T-helper 9 cell (primary cell): ENCODE measurements around the gene GRB10.

Experiments used
- DNase-seq: peaks from one replicate; pipeline ENCODE4 v3.0.0-alpha.2; 2020

GRB10 gene

DNA sequence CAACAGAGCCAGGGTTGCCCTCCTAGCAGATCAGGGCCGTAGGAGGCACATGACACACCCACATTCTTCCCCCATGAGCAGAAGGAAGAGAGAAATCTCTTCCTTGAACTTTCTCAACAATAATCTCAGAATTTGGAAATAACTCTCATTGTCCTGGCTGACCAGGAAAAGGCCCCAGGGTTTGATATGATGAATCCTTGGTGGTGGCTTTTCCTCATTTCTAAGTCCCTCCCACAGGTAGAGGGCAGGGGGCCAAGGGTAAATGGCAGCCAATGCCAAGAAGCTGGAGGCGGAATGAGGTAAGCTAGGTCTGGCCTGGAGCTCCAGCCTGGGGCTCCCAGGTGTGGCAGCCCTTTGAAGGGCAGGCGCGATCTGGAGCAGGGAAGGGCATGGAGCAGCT lies 67.8 kb downstream of the GRB10 start:
- DNase-seq: no peak

- DNase-seq: no peak
These were observed 69.4 kb downstream of the GRB10 start for GRCh38 chr7:50713123-50713965.

DNA sequence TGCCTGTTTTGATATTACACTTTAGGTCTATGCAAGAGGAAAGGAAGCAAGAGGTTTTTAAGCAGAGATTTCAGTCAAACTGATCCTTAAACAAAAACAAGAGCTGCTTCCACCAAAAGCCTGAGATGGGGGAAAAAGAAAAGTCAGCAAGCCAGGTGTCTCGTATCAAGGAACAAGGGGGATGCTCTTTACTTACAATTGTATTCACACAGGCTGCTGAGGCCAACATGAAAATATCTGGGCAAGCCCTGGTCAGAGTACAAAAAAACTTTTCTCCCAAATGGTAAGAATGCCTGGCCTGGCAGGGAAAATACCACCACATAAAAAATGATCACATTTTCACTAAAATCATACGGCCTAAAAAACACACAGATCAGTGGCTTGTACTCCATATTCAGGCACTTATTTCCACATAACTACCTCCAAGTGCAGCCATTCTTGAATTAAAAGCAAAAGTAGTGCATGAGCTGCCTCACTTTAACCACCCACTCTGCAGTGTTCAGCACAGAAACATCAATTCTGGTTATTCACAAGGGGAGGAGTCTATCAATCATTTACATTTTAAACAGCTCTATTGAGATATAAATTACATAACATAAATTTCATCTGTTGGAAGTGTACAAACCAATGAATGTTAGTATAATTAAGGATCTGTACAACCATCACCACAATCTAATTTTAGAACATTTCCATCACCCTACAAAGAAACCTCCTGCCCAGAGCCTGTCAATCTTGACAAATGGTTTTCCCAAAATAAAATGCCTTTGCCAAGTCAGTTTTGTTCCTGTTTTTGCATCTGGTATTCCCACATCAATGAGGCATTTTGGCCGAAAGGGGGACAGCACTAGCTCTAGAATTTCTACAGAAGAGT lies 70.2 kb downstream of the GRB10 start:
- no peak for DNase-seq

- no peak for DNase-seq
These were observed 71.2 kb downstream of the GRB10 start for GRCh38 chr7:50711271-50712175.

DNA sequence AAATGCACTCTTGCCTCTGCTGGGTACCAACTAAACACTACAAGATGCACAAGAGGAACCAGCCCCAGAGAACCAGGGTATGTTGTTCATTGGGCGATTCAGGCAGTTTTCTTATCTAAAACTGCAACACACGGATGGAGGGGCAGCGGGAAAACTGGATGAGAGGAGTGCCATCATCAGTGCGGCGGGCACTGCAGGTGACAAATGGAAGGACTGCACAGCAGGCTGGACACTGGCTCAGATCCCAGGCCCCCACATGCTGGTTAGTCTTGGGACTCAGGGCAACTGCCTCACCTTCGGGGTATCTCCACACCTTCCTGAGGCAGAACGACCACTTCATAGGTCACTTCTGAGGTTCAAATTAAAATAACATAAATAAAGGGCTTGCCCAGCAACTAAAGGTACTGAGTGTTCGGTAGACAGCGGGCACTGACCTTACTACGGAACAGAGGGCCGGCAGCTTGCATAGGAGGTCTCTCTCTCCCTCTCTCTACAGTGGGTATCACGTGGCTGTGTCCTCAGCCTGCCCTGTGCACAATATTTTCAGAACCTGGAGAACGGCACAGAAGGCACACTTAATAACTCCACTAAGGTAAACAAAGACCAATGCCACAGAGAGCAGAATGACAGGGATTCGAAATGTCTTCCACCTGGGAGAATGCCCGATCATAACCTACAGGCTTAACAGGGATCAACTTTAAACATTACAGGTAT lies 72.1 kb downstream of the GRB10 start:
- no peak for DNase-seq

DNA sequence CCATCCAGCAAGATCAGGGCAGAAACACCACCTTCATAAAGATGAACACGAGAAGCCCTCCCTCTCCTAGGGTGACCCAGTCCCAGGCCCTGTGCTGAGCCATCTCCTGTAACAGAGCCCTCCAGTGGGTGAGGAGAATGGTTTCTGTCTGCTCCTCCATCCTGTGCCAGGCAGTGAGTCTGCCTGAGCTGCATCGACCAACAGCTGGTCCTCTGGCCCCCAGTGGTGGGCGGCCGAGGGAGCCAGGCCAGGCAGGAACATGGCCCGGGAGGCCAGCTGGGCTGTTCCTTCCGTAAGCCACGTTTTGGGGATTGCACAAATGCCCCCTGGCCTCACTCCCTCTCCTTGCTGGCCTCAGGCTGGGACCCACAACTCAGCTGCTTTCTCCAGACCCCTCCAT lies 73.5 kb downstream of the GRB10 start:
- no peak for DNase-seq

GRCh38 chr7:50707236-50708006 lies 75.3 kb downstream of the GRB10 start:
- DNase-seq: no peak

GRCh38 chr7:50706469-50706937 lies 76.2 kb downstream of the GRB10 start:
- DNase-seq: no peak

DNA sequence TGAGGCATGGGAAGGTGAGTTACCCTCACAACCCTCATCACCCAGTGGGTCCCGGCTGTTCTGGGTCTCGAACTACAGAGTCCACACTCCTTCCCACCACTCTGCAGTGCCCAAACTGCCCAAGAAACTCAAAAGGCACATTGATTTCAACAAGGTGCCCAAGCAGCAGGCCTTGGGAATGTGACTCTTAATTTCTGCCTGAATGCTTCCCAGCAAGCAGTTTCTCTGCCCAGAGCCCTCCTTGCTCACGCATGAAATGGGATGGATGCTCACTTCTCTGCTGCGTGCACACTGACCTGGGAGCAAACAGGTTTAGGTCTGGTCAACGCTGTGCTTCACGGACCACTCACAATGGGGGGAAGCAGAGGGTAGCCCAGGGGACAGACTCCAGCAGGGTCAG lies 77.9 kb downstream of the GRB10 start:
- DNase-seq: no peak

- no peak for DNase-seq
These were observed 79.0 kb downstream of the GRB10 start for GRCh38 chr7:50703654-50704053.

- no peak for DNase-seq
These were observed 83.6 kb downstream of the GRB10 start for GRCh38 chr7:50699143-50699542.

DNA sequence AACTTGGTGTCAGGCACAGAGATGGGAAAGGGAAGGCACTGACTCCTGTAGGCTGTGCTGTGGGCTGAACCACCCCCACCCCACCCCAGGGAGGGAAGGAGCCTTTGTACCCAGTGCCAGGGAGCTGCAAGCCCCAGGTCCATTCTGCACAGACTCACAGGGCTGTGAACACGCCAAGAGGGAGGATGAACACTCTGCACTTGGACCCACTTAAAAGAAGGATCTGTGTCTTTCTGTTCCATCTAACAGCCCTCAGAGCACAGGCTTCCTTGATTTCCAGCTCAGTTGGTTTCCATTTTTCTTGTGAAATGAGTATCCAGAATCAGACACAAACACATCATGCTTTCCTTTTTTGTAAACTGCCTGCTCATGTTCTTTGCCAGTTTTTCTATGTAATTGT lies 84.9 kb downstream of the GRB10 start:
- DNase-seq: no peak

GRCh38 chr7:50696810-50697582 lies 85.7 kb downstream of the GRB10 start:
- no peak for DNase-seq

GRCh38 chr7:50695026-50695425 lies 87.7 kb downstream of the GRB10 start:
- DNase-seq: no peak

- no peak for DNase-seq
These were observed 89.1 kb downstream of the GRB10 start for GRCh38 chr7:50693455-50694130.

DNA sequence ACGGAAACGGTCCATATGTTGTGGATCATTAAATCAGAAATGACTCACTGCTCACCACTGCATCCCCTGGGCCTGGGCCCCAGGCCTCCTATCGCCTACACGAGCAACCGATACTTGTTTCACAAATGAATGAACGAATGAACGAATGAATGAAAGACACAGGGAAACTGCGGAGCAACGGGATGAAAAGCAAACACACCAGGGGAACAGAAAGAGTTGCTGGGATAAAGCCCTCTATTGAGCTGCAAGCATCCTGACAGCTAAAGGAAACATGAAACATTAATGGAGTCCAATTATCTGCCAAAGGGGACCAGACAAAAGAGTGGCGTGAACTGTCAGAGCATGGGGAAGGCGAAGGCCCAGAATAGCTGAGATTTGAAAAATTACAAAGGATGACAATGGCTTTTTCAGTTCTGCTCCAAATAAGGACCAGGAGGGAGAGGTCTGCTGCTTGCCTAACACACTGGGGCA lies 92.1 kb downstream of the GRB10 start:
- no peak for DNase-seq

DNA sequence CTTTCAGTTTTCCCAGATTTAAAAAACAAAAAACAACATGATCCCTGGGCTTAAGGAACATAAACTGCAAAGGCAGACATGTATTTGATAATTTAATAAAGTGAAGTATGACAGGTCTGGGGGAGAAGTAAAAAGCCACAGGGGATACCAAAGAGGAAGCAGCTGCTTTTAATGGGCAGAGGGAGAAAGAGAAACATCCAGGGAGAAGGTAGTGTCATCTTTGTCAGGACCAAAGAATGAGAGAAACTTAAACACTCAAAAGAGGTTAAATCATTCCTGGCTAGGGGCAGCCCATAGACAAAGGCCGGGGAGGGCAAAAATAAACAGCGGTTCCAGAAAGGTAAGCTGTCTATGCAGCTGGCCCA lies 94.5 kb downstream of the GRB10 start:
- DNase-seq: no peak

DNA sequence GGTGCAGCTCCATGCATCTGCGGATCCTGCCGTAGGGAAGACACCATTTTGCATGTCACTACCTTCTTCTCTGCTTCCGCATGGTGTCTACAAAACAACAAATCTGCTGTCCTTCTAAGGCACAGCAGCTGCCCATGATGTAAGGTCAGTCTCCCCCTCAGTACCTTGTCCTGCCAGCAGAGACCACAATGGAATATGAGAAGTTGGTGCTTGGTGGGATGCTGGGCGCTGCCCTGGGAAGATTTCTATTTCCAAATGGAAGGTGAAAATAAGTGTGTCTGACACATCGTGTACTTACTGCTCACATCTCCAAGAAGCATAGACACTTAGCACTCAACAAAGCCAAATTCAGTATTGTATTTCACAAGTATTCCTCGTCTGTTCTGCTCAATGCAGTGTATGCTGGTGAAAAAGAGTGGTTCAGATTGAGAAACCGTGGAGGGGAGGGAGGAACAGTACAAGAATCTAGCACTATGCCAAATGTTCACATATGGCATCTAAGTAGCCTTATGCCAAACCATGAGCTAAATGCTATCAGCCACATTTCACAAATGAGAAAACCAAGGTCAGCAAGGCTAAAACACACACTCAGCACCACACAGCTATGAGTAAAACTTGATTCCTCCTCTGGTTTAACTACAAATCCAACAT lies 95.0 kb downstream of the GRB10 start:
- DNase-seq: no peak

DNA sequence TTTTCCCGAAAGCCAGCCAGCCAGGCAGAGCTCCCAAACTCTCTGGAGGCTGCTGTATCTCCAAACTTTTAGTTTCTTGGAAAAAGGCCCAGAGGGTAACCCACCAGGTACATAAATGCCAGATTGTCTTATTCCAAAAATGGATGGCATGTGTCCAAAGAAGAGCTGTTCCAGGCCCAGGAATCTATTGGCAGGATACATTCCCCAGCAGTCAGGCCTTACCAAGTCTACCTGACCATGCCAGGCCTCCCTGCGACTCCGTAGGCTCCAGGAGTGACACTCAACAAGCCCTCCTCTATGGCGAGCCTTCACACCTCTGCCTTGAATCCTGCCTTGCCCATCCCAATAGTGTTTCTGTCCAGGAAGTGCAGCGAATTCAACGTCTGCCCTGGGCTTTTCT lies 95.6 kb downstream of the GRB10 start:
- no peak for DNase-seq
